GM21381 (cell line): ENCODE results near the gene C14orf93.

Source experiments
- ATAC-seq: cut with Tn5 transposase; IDR thresholded peaks from one replicate; pipeline ENCODE4 v1.9.1; 2021; ENCODE audit warnings: mild to moderate bottlenecking, moderate library complexity; ENCODE audit not compliant: unreplicated experiment

C14orf93 gene

GRCh38 chr14:22997676-22998323, 12.1 kb downstream of the C14orf93 start:
- ATAC-seq: no peak

- no peak for ATAC-seq
Measured at GRCh38 chr14:22996768-22997654, 12.9 kb downstream of the C14orf93 start.

GRCh38 chr14:22995889-22996625, 13.9 kb downstream of the C14orf93 start:
- ATAC-seq: no peak

- no peak for ATAC-seq
Measured at GRCh38 chr14:22994762-22995275, 15.1 kb downstream of the C14orf93 start.

GRCh38 chr14:22993517-22993916, 16.4 kb downstream of the C14orf93 start:
- no peak for ATAC-seq

GRCh38 chr14:22991852-22992251, 18.1 kb downstream of the C14orf93 start:
- no peak for ATAC-seq

- no peak for ATAC-seq
Measured at GRCh38 chr14:22987291-22987690, 22.7 kb downstream of the C14orf93 start.

- no peak for ATAC-seq
Measured at GRCh38 chr14:22986508-22987054, 23.4 kb downstream of the C14orf93 start.

- ATAC-seq: no peak
Measured at GRCh38 chr14:22985894-22986507, 23.9 kb downstream of the C14orf93 start.

GRCh38 chr14:22984959-22985658, 24.8 kb downstream of the C14orf93 start:
- ATAC-seq: no peak

- no peak for ATAC-seq
Measured at GRCh38 chr14:22982477-22983245, 27.3 kb downstream of the C14orf93 start, which contains the start of gene AJUBA. Gene AJUBA (minus strand): TSS chr14:22982551. CDS start chr14:22982266, 285 bp downstream.

- no peak for ATAC-seq
Measured at GRCh38 chr14:22981876-22982476, 28.0 kb downstream of the C14orf93 start.

- no peak for ATAC-seq
Measured at GRCh38 chr14:22981090-22981875, 28.7 kb downstream of the C14orf93 start.

- no peak for ATAC-seq
Measured at GRCh38 chr14:22980672-22981089, 29.3 kb downstream of the C14orf93 start.

GRCh38 chr14:22979748-22980392, 30.1 kb downstream of the C14orf93 start:
- no peak for ATAC-seq

- no peak for ATAC-seq
Measured at GRCh38 chr14:22978981-22979671, 30.8 kb downstream of the C14orf93 start.

- ATAC-seq: no peak
Measured at GRCh38 chr14:22978487-22978837, 31.5 kb downstream of the C14orf93 start.
